ENCODE measurements around the gene ZBTB8A. TPM values are rescaled to one million over a fixed set of nuclear protein-coding genes. Genes with fewer than 3 reads are reported as not detected.
"Not testable (repeated sequence)": the region's sequence is repeated elsewhere in the genome, so short reads cannot be mapped to it uniquely, and the experiment has no call there.

ZBTB8A gene
- total RNA-seq (2014; rRNA removed; shearing (Covaris generic)): 5.5 and 6.7 TPM in 2 replicates

GRCh38 chr1:32538887-32539583 lies at the start of gene ZBTB8A:
Gene ZBTB8A (plus strand): TSS chr1:32539427. CDS start chr1:32592932, 53,505 bp downstream.
- peak; percentile 69 for DNase-seq (ENCODE audit: low read depth)

GRCh38 chr1:32489774-32490454 lies 49.3 kb upstream of the ZBTB8A start:
- DNase-seq (ENCODE audit: low read depth): no peak

- no peak for DNase-seq (ENCODE audit: low read depth)
Measured at GRCh38 chr1:32491386-32491785, 47.8 kb upstream of the ZBTB8A start.

GRCh38 chr1:32494196-32494595 lies 45.0 kb upstream of the ZBTB8A start:
- DNase-seq (ENCODE audit: low read depth): no peak

GRCh38 chr1:32494711-32495337 lies 44.4 kb upstream of the ZBTB8A start:
- DNase-seq (ENCODE audit: low read depth): no peak

GRCh38 chr1:32496127-32496526 lies 43.1 kb upstream of the ZBTB8A start:
- peak; percentile 51 for DNase-seq (ENCODE audit: low read depth)

- no peak for DNase-seq (ENCODE audit: low read depth)
Measured at GRCh38 chr1:32498751-32499150, 40.5 kb upstream of the ZBTB8A start.

- peak; percentile 71 for DNase-seq (ENCODE audit: low read depth)
Measured at GRCh38 chr1:32500387-32501209, 38.6 kb upstream of the ZBTB8A start.

GRCh38 chr1:32501865-32502264 lies 37.4 kb upstream of the ZBTB8A start:
- no peak for DNase-seq (ENCODE audit: low read depth)

- no peak for DNase-seq (ENCODE audit: low read depth)
Measured at GRCh38 chr1:32503153-32503552, 36.1 kb upstream of the ZBTB8A start.

- no peak for DNase-seq (ENCODE audit: low read depth)
Measured at GRCh38 chr1:32507021-32507420, 32.2 kb upstream of the ZBTB8A start.

GRCh38 chr1:32508761-32509160 lies 30.5 kb upstream of the ZBTB8A start:
- peak; percentile 47 for DNase-seq (ENCODE audit: low read depth)

GRCh38 chr1:32509939-32510338 lies 29.3 kb upstream of the ZBTB8A start:
- no peak for DNase-seq (ENCODE audit: low read depth)

- DNase-seq (ENCODE audit: low read depth): no peak
Measured at GRCh38 chr1:32516402-32516801, 22.8 kb upstream of the ZBTB8A start.

- DNase-seq (ENCODE audit: low read depth): no peak
Measured at GRCh38 chr1:32518976-32519375, 20.3 kb upstream of the ZBTB8A start.

GRCh38 chr1:32521165-32521564 lies 18.1 kb upstream of the ZBTB8A start:
- peak; percentile 28 for DNase-seq (ENCODE audit: low read depth)

GRCh38 chr1:32525053-32525452 lies 14.2 kb upstream of the ZBTB8A start:
- DNase-seq (ENCODE audit: low read depth): no peak

GRCh38 chr1:32525661-32526444 lies 13.4 kb upstream of the ZBTB8A start:
- no peak for DNase-seq (ENCODE audit: low read depth)

GRCh38 chr1:32528550-32528949 lies 10.7 kb upstream of the ZBTB8A start:
- DNase-seq (ENCODE audit: low read depth): not testable (repeated sequence)

GRCh38 chr1:32533792-32534327 lies 5.4 kb upstream of the ZBTB8A start:
- DNase-seq (ENCODE audit: low read depth): no peak

GRCh38 chr1:32536117-32536516 lies 3.1 kb upstream of the ZBTB8A start:
- no peak for DNase-seq (ENCODE audit: low read depth)
